A549 (cell line): ENCODE measurements around the gene S100A9. TPM values are rescaled to one million over a fixed set of nuclear protein-coding genes. Genes with fewer than 3 reads are reported as not detected.

Source experiments
- ATAC-seq, 2 experiments: fragments of 200-7000 bp in 1 of 2; fragments of >200 bp in 1 of 2; cut with Nextera tagmentation in 1 of 2; cut with Tn5 transposase in 1 of 2; 3 replicates each; pipeline versions ENCODE4 v1.8.0 to v1.9.1; 2018 to 2020; ENCODE audit warnings: mild to moderate bottlenecking in 1 of 2, moderate library complexity in 1 of 2
- CTCF ChIA-PET: fragments of 300-600 bp; sonication (Branson Sonifier 250); formaldehyde crosslinking; extraction: SDS; loops from one replicate; lab custom pipeline; 2021; ENCODE audit warnings: antibody characterized with exemption, inconsistent platforms; lab: Yijun Ruan, JAX
- POLR2A ChIA-PET: fragments of 350-600 bp; formaldehyde crosslinking; extraction: SDS; loops from one replicate; lab custom pipeline; 2021; ENCODE audit warnings: antibody characterized with exemption, inconsistent platforms; lab: Yijun Ruan, JAX
- DNase-seq, 2 experiments: peaks; one replicate each; pipeline versions ENCODE4 v3.0.0 to v3.0.0-alpha.2; 2011 to 2016; ENCODE audit warnings: low read depth in 1 of 2, low spot score in 1 of 2
- FAIRE-seq: peaks from 2 replicates; lab custom pipeline; 2011; peaks lifted over from hg19 to GRCh38; lab: Jason Lieb, UNC
- H3K27ac ChIP-seq, 2 experiments: fragments of >200 bp; sonication (Bioruptor Twin); formaldehyde crosslinking; 3 replicates each; pipeline ENCODE4 v1.5.1; 2016 to 2017
- H3K4me1 ChIP-seq: fragments of >200 bp; sonication (Bioruptor Twin); formaldehyde crosslinking; 3 replicates; pipeline ENCODE4 v1.6.1; 2016
- H3K4me2 ChIP-seq: fragments of >200 bp; sonication (Bioruptor Twin); formaldehyde crosslinking; 3 replicates; pipeline ENCODE4 v1.6.1; 2016
- H3K4me3 ChIP-seq: fragments of >200 bp; sonication (Bioruptor Twin); formaldehyde crosslinking; 3 replicates; pipeline ENCODE4 v1.5.1; 2016
- H3K9me3 ChIP-seq: fragments of >200 bp; sonication (Bioruptor Twin); formaldehyde crosslinking; 3 replicates; pipeline ENCODE4 v1.6.1; 2016
- CHD2 ChIP-seq: fragments of 150-350 bp; IDR thresholded peaks from 2 replicates; pipeline ENCODE4 v1.6.1; 2014; ENCODE audit warnings: low read length; ENCODE audit not compliant: partially characterized antibody
- E2F6 ChIP-seq: IDR thresholded peaks from 2 replicates; pipeline ENCODE4 v1.6.1; 2012; ENCODE audit warnings: low read depth, borderline replicate concordance
- EHF ChIP-seq: fragments of 250-450 bp; sonication (Bioruptor Pico); IDR thresholded peaks from 2 replicates; pipeline ENCODE4 v1.5.0; 2020; ENCODE audit warnings: mild to moderate bottlenecking
- ESRRA ChIP-seq: fragments of 150-350 bp; IDR thresholded peaks from 2 replicates; pipeline ENCODE4 v1.6.1; 2014; ENCODE audit warnings: mild to moderate bottlenecking, low read length, borderline replicate concordance
- HES2 ChIP-seq: fragments of >200 bp; sonication (Bioruptor Twin); formaldehyde crosslinking; IDR thresholded peaks from 2 replicates; pipeline ENCODE4 v1.6.1; 2016
- HEYL ChIP-seq: fragments of 250-450 bp; sonication (Bioruptor Pico); IDR thresholded peaks from 2 replicates; pipeline ENCODE4 v1.8.0; 2021; ENCODE audit warnings: mild to moderate bottlenecking, moderate library complexity
- HOXA7 ChIP-seq: fragments of 250-450 bp; sonication (Bioruptor Pico); IDR thresholded peaks from 2 replicates; pipeline ENCODE4 v1.5.0; 2020; ENCODE audit warnings: mild to moderate bottlenecking, moderate library complexity
- HOXB13 ChIP-seq: fragments of 250-450 bp; sonication (Bioruptor Pico); IDR thresholded peaks from 2 replicates; pipeline ENCODE4 v1.5.0; 2020; ENCODE audit warnings: low read depth, mild to moderate bottlenecking, moderate library complexity
- JUN ChIP-seq, 2 experiments: fragments of >200 bp; sonication (Bioruptor Twin); formaldehyde crosslinking; IDR thresholded peaks; 2 replicates in 1 of 2; 3 replicates in 1 of 2; pipeline ENCODE4 v1.6.1; 2016 to 2017
- KDM5A ChIP-seq: fragments of 200-600 bp; sonication (generic); IDR thresholded peaks from 2 replicates; pipeline ENCODE4 v1.6.1; 2016; ENCODE audit warnings: antibody characterized with exemption, mild to moderate bottlenecking
- MAFK ChIP-seq: fragments of 450-650 bp; IDR thresholded peaks from 2 replicates; pipeline ENCODE4 v1.6.1; 2014; ENCODE audit not compliant: partially characterized antibody
- MAZ ChIP-seq: fragments of 150-350 bp; IDR thresholded peaks from 2 replicates; pipeline ENCODE4 v1.6.1; 2014; ENCODE audit warnings: antibody characterized with exemption, low read depth, low read length, borderline replicate concordance
- NFE2L2 ChIP-seq: fragments of 150-350 bp; conservative IDR thresholded peaks from 2 replicates; pipeline ENCODE4 v1.6.1; 2014; ENCODE audit warnings: low read length
- POLR2A ChIP-seq: IDR thresholded peaks from 2 replicates; pipeline ENCODE4 v1.6.1; 2012; ENCODE audit warnings: mild to moderate bottlenecking, low read length
- REST ChIP-seq: fragments of 200-600 bp; sonication (generic); IDR thresholded peaks from 2 replicates; pipeline ENCODE4 v1.6.1; 2016; ENCODE audit warnings: antibody characterized with exemption, mild to moderate bottlenecking, moderate library complexity
- RFX5 ChIP-seq: fragments of 450-650 bp; IDR thresholded peaks from 2 replicates; pipeline ENCODE4 v1.7.1; 2014; ENCODE audit warnings: antibody characterized with exemption, mild to moderate bottlenecking, moderate library complexity
- RNF2 ChIP-seq: fragments of 200-600 bp; sonication (generic); IDR thresholded peaks from 2 replicates; pipeline ENCODE4 v1.6.1; 2016; ENCODE audit warnings: low read depth, mild to moderate bottlenecking, antibody characterized with exemption, moderate library complexity, borderline replicate concordance
- SREBF2 ChIP-seq: fragments of 450-650 bp; IDR thresholded peaks from 2 replicates; pipeline ENCODE4 v1.6.1; 2014; ENCODE audit warnings: mild to moderate bottlenecking, moderate library complexity
- ZC3H11A ChIP-seq: fragments of 450-650 bp; IDR thresholded peaks from 2 replicates; pipeline ENCODE4 v1.6.1; 2014; ENCODE audit warnings: antibody characterized with exemption, mild to moderate bottlenecking
- ZFP36 ChIP-seq: fragments of 450-650 bp; IDR thresholded peaks from 2 replicates; pipeline ENCODE4 v1.6.1; 2014; ENCODE audit warnings: borderline replicate concordance; ENCODE audit not compliant: partially characterized antibody
- ZSCAN20 ChIP-seq: fragments of 250-450 bp; sonication (Bioruptor Pico); IDR thresholded peaks from 2 replicates; pipeline ENCODE4 v1.8.0; 2022; ENCODE audit warnings: mild to moderate bottlenecking, moderate library complexity
- WGBS: methylation state at CpG from one replicate; pipeline ENCODE4 v1.1.6; 2017; ENCODE audit errors: missing lambda C conversion rate; 5-methylcytosine and 5-hydroxymethylcytosine counted together
- polyA plus RNA-seq, 4 experiments: library from polyadenylated mRNA; depleted of rRNA in 3 of 4; stranded (reverse); fragments of >200 nt; fragmentation: RNase III in 1 of 4; extraction: RNeasy Plus Mini Kit Qiagen cat#74134 plus additional on column Dnase treatment in 1 of 4; gene quantifications; 2 replicates in 3 of 4; 3 replicates in 1 of 4; pipeline ENCODE4 v1.2.3, GENCODE V29; 2011 to 2017
- TF ChIP-seq, protein P1 (sequence below): fragments of >200 bp; sonication (Bioruptor Twin); formaldehyde crosslinking; IDR thresholded peaks from 3 replicates; pipeline ENCODE4 v1.5.1; 2016
- TF ChIP-seq, protein P2 (sequence below): fragments of >200 bp; sonication (Bioruptor Twin); formaldehyde crosslinking; IDR thresholded peaks from 3 replicates; pipeline ENCODE4 v1.6.1; 2016

Gene S100A9
- polyA plus RNA-seq, 2 of the 4 experiments (the other 2 are of a cell fraction) = 0.90 to 3.1 TPM

DNA sequence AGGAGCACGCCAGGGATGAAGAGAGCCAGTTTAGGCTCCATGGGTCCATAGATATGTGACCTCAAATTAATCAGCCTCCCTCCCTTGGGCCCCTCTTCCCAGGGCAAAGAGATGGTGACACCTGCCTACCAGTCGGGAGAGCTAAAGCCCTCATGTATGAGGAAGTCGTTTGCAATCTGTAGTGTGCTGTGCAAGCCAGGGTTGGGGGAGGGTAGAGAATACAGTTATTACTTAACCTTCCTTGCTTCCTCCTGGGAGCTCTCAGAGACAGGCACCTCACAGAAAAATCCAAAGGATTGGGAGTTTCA, 13.0 kb upstream of the S100A9 start:
- FAIRE-seq (no peak), ATAC-seq (no peak), DNase-seq (no peak)
- H3K9me3 ChIP-seq = no peaks in the 10 kb centered on the region
- H3K4me2 ChIP-seq = no peak overlapping the region
- CTCF ChIA-PET = interaction anchor here (1.1 to 5.7 kb wide), 4 partner anchors 8 to 151 kb away, joined by 4 to 41 read pairs (median 18); no protein-coding TSS in a partner anchor
- no peak overlapping the region for H3K27ac ChIP-seq
- H3K4me1 ChIP-seq = no peaks in the 10 kb centered on the region
- H3K4me3 ChIP-seq = no peak overlapping the region
- POLR2A ChIA-PET = no interaction called here
- no peak for TF ChIP-seq MAZ
- no peak for TF ChIP-seq HOXA7 (CRISPR knock-in tag)
- TF ChIP-seq, protein P1, sequence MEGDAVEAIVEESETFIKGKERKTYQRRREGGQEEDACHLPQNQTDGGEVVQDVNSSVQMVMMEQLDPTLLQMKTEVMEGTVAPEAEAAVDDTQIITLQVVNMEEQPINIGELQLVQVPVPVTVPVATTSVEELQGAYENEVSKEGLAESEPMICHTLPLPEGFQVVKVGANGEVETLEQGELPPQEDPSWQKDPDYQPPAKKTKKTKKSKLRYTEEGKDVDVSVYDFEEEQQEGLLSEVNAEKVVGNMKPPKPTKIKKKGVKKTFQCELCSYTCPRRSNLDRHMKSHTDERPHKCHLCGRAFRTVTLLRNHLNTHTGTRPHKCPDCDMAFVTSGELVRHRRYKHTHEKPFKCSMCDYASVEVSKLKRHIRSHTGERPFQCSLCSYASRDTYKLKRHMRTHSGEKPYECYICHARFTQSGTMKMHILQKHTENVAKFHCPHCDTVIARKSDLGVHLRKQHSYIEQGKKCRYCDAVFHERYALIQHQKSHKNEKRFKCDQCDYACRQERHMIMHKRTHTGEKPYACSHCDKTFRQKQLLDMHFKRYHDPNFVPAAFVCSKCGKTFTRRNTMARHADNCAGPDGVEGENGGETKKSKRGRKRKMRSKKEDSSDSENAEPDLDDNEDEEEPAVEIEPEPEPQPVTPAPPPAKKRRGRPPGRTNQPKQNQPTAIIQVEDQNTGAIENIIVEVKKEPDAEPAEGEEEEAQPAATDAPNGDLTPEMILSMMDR = no peak
- no peak for TF ChIP-seq MAFK
- no peak for TF ChIP-seq HES2
- TF ChIP-seq RFX5 = no peak
- no peak for TF ChIP-seq NFE2L2
- WGBS = 3% methylated on average over 3 of the region's 3 CpGs

DNA sequence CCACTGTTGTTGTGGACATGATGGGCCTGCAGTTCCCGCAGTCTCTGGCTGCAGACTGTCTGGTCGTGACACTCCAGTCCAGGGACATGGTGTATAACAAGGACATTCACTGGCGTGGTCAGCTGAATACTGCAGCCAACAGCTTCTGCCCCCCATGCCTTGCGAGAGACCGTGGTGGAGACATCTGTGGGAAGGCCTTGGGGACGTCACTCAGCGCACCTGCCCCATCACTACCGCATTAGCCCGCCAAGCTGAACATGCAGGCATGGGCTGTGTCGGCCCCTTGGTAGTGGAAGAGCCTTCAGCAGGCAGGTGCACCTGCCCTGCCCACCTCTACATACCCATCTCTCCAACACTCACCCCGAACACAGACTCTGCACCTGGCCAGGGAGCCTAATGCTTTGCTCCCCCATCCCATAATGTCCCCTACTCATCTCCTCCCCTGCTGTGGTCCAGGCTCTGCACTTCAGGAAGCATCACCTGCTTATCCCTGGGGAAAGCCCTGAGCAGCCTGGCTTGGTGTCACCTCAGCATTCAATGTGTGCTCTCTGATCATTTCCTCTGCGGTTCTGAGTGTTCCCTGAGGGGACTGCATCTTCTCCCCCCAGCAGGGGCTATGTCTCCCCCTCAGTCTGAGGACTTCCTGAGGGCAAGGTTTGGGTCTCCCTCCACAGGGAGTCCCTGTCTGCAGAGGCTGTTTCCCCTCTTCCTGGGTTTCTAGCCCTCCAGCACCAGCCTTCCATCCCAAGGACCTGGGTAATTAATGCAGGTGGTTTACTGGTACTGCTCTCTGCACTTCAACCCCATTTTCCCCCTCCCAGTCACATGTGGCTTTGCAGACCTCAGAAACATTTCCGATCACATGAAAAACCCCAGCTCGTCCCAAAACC, 12.2 kb upstream of the S100A9 start:
- ChIA-PET POLR2A (no interaction called here), CTCF (interaction anchor here (0.6 to 5.7 kb wide), 8 partner anchors 7 to 329 kb away, joined by 3 to 41 read pairs (median 4); no protein-coding TSS in a partner anchor)
- peak in 1 of 2 experiments; percentile 17; a peak in 1 of 6 replicates for ATAC-seq
- no peak overlapping the region for H3K27ac ChIP-seq
- no peak for FAIRE-seq
- H3K4me1 ChIP-seq = no peaks in the 10 kb centered on the region
- no peak overlapping the region for H3K4me3 ChIP-seq
- TF ChIP-seq ZC3H11A (no peak), CHD2 (no peak), SREBF2 (no peak), HOXB13 (no peak), ZSCAN20 (CRISPR knock-in tag) (no peak), ZFP36 (no peak), KDM5A (no peak), HEYL (CRISPR knock-in tag) (no peak), EHF (CRISPR knock-in tag) (no peak), RNF2 (no peak), ESRRA (no peak), E2F6 (no peak), POLR2A (no peak), REST (no peak), JUN (IDR thresholded peaks at IDR 0.05) (no peak), HES2 (no peak)
- TF ChIP-seq, protein P2, sequence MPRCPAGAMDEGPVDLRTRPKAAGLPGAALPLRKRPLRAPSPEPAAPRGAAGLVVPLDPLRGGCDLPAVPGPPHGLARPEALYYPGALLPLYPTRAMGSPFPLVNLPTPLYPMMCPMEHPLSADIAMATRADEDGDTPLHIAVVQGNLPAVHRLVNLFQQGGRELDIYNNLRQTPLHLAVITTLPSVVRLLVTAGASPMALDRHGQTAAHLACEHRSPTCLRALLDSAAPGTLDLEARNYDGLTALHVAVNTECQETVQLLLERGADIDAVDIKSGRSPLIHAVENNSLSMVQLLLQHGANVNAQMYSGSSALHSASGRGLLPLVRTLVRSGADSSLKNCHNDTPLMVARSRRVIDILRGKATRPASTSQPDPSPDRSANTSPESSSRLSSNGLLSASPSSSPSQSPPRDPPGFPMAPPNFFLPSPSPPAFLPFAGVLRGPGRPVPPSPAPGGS = no peak
- WGBS = 33% methylated on average over 14 of the region's 14 CpGs
- DNase-seq = no peak
- no peak overlapping the region for H3K4me2 ChIP-seq
- no peaks in the 10 kb centered on the region for H3K9me3 ChIP-seq
